OCI-LY1 (cell line): ENCODE results near the gene GNS.

Source experiments
- EZH2 ChIP-seq: fragments of 200-600 bp; sonication (generic), shearing (Covaris generic); IDR thresholded peaks from 2 replicates; pipeline ENCODE4 v1.8.0; 2017; ENCODE audit warnings: borderline replicate concordance, mixed run types, mild to moderate bottlenecking, antibody characterized with exemption, low read length, moderate library complexity, mixed read lengths
- TF ChIP-seq, protein P1 (sequence below): fragments of 200-600 bp; sonication (generic), shearing (Covaris generic); IDR thresholded peaks from 2 replicates; pipeline ENCODE4 v1.5.1; 2017; ENCODE audit warnings: mild to moderate bottlenecking, antibody characterized with exemption, low read length, moderate library complexity, mixed read lengths

DNA sequence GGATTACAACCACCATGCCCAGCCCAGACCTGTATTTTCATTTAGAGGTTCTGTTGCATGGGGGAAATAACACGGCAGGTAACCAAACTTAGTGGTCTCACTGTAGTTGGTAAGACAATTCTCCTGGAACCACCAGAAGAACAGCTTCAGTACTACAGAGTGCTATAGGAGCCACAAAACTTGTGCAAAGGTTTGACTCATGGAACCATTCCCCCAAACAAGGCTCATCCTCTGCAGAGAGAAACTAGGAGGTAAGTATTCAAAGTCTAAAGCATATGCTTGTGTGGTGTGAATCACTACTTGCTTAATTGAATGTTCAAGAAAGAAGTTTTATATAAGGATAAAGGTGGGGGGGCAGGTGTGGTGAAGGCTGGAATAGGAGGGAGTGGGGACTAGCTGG, 58.7 kb downstream of the GNS start:
- TF ChIP-seq, protein P1, sequence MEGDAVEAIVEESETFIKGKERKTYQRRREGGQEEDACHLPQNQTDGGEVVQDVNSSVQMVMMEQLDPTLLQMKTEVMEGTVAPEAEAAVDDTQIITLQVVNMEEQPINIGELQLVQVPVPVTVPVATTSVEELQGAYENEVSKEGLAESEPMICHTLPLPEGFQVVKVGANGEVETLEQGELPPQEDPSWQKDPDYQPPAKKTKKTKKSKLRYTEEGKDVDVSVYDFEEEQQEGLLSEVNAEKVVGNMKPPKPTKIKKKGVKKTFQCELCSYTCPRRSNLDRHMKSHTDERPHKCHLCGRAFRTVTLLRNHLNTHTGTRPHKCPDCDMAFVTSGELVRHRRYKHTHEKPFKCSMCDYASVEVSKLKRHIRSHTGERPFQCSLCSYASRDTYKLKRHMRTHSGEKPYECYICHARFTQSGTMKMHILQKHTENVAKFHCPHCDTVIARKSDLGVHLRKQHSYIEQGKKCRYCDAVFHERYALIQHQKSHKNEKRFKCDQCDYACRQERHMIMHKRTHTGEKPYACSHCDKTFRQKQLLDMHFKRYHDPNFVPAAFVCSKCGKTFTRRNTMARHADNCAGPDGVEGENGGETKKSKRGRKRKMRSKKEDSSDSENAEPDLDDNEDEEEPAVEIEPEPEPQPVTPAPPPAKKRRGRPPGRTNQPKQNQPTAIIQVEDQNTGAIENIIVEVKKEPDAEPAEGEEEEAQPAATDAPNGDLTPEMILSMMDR = no peak
- no peak for TF ChIP-seq EZH2
